GM12878 (cell line): ENCODE data around the gene GRK2. TPM values are rescaled to one million over a fixed set of nuclear protein-coding genes. Genes with fewer than 3 reads are reported as not detected.

Source experiments
- MXI1 ChIP-seq: fragments of 150-350 bp; IDR thresholded peaks from 2 replicates; pipeline ENCODE4 v1.6.1; 2011; ENCODE audit warnings: low read depth, mild to moderate bottlenecking, inconsistent platforms, low read length, improper control_type of control experiment
- NR2C1 ChIP-seq: fragments of 450-650 bp; IDR thresholded peaks from 2 replicates; pipeline ENCODE4 v1.6.1; 2017; ENCODE audit warnings: antibody characterized with exemption, mild to moderate bottlenecking, moderate library complexity
- POLR2AphosphoS5 ChIP-seq: IDR thresholded peaks from 2 replicates; pipeline ENCODE4 v1.6.1; 2011; ENCODE audit warnings: mild to moderate bottlenecking, low read length, inconsistent platforms
- SUZ12 ChIP-seq: fragments of 200-600 bp; sonication (generic); IDR thresholded peaks from one replicate; pipeline ENCODE4 v1.6.1; 2018; ENCODE audit warnings: antibody characterized with exemption, mild to moderate bottlenecking; ENCODE audit not compliant: unreplicated experiment
- polyA plus RNA-seq, 11 experiments: library from polyadenylated mRNA; depleted of rRNA in 4 of 11; unstranded in 6 of 11; stranded (reverse) in 5 of 11; fragments of >200 nt; fragmentation: Nextera tagmentation in 4 of 11; fragmentation: Illumina TruSeq in 1 of 11; extraction: Ambion mirVana in 4 of 11; extraction: Trizol in 1 of 11; gene quantifications; 1 replicate in 1 of 11; 2 replicates in 10 of 11; pipeline versions ENCODE4 v1.2.1 to v1.2.3, GENCODE V29; 2011 to 2016; ENCODE audit warnings: inconsistent platforms in 2 of 11, missing spikeins in 2 of 11, low read depth in 1 of 11
- total RNA-seq, 4 experiments: library from RNA; depleted of rRNA in 3 of 4; stranded (reverse); fragments of >200 nt in 3 of 4; fragmentation: Illumina TruSeq in 1 of 4; extraction: Trizol in 1 of 4; gene quantifications; 2 replicates each; pipeline versions ENCODE4 v1.2.1 to v1.2.3, GENCODE V29; 2013 to 2021
- TF ChIP-seq, protein P1 (sequence below): fragments of 450-650 bp; IDR thresholded peaks from 2 replicates; pipeline ENCODE4 v1.6.1; 2017; ENCODE audit warnings: mild to moderate bottlenecking
- TF ChIP-seq, protein P2 (sequence below): fragments of 450-650 bp; IDR thresholded peaks from 2 replicates; pipeline ENCODE4 v1.6.1; 2017; ENCODE audit warnings: low read depth, mild to moderate bottlenecking, moderate library complexity
- TF ChIP-seq, protein P3 (sequence below): fragments of 450-650 bp; IDR thresholded peaks from 2 replicates; pipeline ENCODE4 v1.6.1; 2017; ENCODE audit warnings: mild to moderate bottlenecking, moderate library complexity

GRK2 gene
- total and polyA plus RNA-seq, 10 of the 15 experiments (the other 5 are each of a cell fraction or from before 2014, with no cell fraction given) = 1.0 to 160 (median 66.1) TPM

DNA sequence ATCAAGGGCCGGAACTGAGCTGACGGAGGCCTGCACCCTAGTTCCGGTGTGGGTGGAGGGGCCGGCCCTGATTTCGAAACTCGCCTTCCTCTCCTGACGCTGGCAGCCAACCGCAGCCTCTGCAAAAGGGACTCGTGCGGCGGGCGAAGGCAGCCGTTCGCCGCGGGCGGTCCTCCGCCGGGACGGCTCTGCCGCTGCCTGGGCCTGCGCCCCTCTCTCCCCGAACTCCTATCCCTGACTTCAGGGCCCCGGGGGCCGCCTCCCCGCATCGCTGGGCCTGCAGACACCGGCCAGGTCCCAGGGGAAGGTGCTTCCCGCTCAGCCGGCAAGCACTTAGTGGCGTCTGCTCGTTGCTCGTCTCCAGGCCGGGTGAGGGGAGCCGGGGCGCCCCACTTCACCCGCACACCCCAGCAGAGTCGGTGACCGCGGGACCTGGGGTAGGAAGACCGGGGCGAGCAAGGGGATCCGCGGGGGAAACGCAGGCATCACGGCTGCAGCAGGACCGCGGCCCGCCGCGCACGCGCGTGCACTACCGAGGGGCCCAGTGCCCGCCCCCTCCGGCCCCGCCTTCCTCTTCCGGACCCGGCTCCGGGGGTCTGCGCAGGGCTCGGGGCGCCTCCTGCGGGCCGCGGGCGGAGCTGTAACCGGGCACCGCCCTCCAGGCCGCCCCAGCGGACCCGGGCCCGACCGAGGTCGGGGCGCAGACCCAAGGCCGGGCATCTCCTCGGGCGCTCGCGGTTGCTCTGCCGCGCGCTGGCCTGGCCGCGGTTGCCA lies 22.4 kb downstream of the GRK2 start (continued):
- TF ChIP-seq, protein P1, sequence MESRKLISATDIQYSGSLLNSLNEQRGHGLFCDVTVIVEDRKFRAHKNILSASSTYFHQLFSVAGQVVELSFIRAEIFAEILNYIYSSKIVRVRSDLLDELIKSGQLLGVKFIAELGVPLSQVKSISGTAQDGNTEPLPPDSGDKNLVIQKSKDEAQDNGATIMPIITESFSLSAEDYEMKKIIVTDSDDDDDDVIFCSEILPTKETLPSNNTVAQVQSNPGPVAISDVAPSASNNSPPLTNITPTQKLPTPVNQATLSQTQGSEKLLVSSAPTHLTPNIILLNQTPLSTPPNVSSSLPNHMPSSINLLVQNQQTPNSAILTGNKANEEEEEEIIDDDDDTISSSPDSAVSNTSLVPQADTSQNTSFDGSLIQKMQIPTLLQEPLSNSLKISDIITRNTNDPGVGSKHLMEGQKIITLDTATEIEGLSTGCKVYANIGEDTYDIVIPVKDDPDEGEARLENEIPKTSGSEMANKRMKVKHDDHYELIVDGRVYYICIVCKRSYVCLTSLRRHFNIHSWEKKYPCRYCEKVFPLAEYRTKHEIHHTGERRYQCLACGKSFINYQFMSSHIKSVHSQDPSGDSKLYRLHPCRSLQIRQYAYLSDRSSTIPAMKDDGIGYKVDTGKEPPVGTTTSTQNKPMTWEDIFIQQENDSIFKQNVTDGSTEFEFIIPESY = 0 out of 2 replicates have a peak, but pooled peaks have one; percentile 36
- TF ChIP-seq NR2C1 (peak; percentile 42; the same call in 1 of the 2 replicates), POLR2AphosphoS5 (peak; percentile 98), MXI1 (peak; percentile 85), SUZ12 (no peak)
- TF ChIP-seq, protein P2, sequence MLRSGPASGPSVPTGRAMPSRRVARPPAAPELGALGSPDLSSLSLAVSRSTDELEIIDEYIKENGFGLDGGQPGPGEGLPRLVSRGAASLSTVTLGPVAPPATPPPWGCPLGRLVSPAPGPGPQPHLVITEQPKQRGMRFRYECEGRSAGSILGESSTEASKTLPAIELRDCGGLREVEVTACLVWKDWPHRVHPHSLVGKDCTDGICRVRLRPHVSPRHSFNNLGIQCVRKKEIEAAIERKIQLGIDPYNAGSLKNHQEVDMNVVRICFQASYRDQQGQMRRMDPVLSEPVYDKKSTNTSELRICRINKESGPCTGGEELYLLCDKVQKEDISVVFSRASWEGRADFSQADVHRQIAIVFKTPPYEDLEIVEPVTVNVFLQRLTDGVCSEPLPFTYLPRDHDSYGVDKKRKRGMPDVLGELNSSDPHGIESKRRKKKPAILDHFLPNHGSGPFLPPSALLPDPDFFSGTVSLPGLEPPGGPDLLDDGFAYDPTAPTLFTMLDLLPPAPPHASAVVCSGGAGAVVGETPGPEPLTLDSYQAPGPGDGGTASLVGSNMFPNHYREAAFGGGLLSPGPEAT = peak; percentile 78
- TF ChIP-seq, protein P3, sequence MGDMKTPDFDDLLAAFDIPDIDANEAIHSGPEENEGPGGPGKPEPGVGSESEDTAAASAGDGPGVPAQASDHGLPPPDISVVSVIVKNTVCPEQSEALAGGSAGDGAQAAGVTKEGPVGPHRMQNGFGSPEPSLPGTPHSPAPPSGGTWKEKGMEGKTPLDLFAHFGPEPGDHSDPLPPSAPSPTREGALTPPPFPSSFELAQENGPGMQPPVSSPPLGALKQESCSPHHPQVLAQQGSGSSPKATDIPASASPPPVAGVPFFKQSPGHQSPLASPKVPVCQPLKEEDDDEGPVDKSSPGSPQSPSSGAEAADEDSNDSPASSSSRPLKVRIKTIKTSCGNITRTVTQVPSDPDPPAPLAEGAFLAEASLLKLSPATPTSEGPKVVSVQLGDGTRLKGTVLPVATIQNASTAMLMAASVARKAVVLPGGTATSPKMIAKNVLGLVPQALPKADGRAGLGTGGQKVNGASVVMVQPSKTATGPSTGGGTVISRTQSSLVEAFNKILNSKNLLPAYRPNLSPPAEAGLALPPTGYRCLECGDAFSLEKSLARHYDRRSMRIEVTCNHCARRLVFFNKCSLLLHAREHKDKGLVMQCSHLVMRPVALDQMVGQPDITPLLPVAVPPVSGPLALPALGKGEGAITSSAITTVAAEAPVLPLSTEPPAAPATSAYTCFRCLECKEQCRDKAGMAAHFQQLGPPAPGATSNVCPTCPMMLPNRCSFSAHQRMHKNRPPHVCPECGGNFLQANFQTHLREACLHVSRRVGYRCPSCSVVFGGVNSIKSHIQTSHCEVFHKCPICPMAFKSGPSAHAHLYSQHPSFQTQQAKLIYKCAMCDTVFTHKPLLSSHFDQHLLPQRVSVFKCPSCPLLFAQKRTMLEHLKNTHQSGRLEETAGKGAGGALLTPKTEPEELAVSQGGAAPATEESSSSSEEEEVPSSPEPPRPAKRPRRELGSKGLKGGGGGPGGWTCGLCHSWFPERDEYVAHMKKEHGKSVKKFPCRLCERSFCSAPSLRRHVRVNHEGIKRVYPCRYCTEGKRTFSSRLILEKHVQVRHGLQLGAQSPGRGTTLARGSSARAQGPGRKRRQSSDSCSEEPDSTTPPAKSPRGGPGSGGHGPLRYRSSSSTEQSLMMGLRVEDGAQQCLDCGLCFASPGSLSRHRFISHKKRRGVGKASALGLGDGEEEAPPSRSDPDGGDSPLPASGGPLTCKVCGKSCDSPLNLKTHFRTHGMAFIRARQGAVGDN = no peak; the same call in 1 of the 2 replicates
